GM18870 (cell line): Measurements from ENCODE around the gene TSR1.

Source experiments
- ATAC-seq: cut with Tn5 transposase; IDR thresholded peaks from one replicate; pipeline ENCODE4 v1.9.1; 2021; ENCODE audit warnings: moderate library complexity; ENCODE audit not compliant: unreplicated experiment

The TSR1 gene

GRCh38 chr17:2336215-2336851, at the start of gene TSR1:
TSR1 (minus strand) TSS chr17:2336457; CDS start chr17:2336427, 30 bp downstream.
- ATAC-seq, result peak; percentile 62

GRCh38 chr17:2385240-2386210, 49.3 kb upstream of the TSR1 start:
- ATAC-seq, result no peak

- no peak for ATAC-seq
These were observed 48.3 kb upstream of the TSR1 start for GRCh38 chr17:2384439-2385127.

- ATAC-seq, result no peak
These were observed 47.4 kb upstream of the TSR1 start for GRCh38 chr17:2383628-2384167.

GRCh38 chr17:2380950-2381649, 44.8 kb upstream of the TSR1 start:
- ATAC-seq, result no peak

- no peak for ATAC-seq
These were observed 44.1 kb upstream of the TSR1 start for GRCh38 chr17:2380226-2380922.

GRCh38 chr17:2379489-2380225, 43.4 kb upstream of the TSR1 start:
- ATAC-seq, result no peak

GRCh38 chr17:2378905-2379304, 42.6 kb upstream of the TSR1 start:
- ATAC-seq, result no peak

- no peak for ATAC-seq
These were observed 41.4 kb upstream of the TSR1 start for GRCh38 chr17:2377659-2378058.

- ATAC-seq, result no peak
These were observed 39.9 kb upstream of the TSR1 start for GRCh38 chr17:2376107-2376506.

GRCh38 chr17:2375406-2375805, 39.1 kb upstream of the TSR1 start:
- no peak for ATAC-seq

GRCh38 chr17:2374549-2375285, 38.5 kb upstream of the TSR1 start:
- ATAC-seq, result no peak

GRCh38 chr17:2373179-2373578, 36.9 kb upstream of the TSR1 start:
- no peak for ATAC-seq

GRCh38 chr17:2372681-2373080, 36.4 kb upstream of the TSR1 start:
- no peak for ATAC-seq

- no peak for ATAC-seq
These were observed 35.9 kb upstream of the TSR1 start for GRCh38 chr17:2372180-2372579.

- no peak for ATAC-seq
These were observed 35.2 kb upstream of the TSR1 start for GRCh38 chr17:2371183-2372130.

- no peak for ATAC-seq
These were observed 33.9 kb upstream of the TSR1 start for GRCh38 chr17:2370211-2370589.
